Coronary artery (tissue), 2 donors: ENCODE measurements around the gene HPSE2.

ENCODE experiments used
- DNase-seq: peaks from one replicate; pipeline ENCODE4 v3.0.0-alpha.2; 2017; ENCODE audit warnings: low spot score
- H3K27ac ChIP-seq, 2 donors: fragments of 200-600 bp; sonication (generic); one replicate each; pipeline ENCODE4 v1.5.1; 2016 to 2019
- H3K4me3 ChIP-seq: fragments of 200-600 bp; sonication (generic); 2 replicates; pipeline ENCODE4 v1.5.1; 2016; ENCODE audit warnings: mild to moderate bottlenecking, moderate library complexity
- TF ChIP-seq, protein P1 (sequence below): fragments of 200-600 bp; sonication (generic); IDR thresholded peaks from one replicate; pipeline ENCODE4 v1.5.1; 2019; ENCODE audit warnings: antibody characterized with exemption

The HPSE2 gene

DNA sequence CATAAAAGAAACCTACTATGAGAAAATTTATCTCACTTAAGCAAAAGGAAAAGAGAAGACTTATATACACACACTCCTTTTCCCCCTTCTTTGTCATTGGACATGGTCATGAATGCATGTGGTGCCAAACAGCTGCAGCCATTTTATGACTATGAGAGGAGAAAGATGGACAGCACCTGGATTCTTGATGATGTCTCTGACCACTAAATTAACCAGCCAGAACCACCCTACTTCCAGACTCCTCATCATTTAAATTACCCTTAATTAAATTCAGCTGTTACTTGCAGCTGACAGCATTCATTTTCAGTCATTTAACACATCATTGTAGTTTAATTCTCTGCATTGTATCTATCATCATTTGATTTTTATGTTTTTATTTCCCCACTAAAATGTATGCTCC is 409.9 kb downstream of the HPSE2 start:
- H3K4me3 ChIP-seq = no peak overlapping the region
- TF ChIP-seq, protein P1, sequence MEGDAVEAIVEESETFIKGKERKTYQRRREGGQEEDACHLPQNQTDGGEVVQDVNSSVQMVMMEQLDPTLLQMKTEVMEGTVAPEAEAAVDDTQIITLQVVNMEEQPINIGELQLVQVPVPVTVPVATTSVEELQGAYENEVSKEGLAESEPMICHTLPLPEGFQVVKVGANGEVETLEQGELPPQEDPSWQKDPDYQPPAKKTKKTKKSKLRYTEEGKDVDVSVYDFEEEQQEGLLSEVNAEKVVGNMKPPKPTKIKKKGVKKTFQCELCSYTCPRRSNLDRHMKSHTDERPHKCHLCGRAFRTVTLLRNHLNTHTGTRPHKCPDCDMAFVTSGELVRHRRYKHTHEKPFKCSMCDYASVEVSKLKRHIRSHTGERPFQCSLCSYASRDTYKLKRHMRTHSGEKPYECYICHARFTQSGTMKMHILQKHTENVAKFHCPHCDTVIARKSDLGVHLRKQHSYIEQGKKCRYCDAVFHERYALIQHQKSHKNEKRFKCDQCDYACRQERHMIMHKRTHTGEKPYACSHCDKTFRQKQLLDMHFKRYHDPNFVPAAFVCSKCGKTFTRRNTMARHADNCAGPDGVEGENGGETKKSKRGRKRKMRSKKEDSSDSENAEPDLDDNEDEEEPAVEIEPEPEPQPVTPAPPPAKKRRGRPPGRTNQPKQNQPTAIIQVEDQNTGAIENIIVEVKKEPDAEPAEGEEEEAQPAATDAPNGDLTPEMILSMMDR = no peak
- DNase-seq = no peak
- no peak overlapping the region for H3K27ac ChIP-seq

GRCh38 chr10:98817396-98817795 is 418.3 kb downstream of the HPSE2 start:
- no peak overlapping the region for H3K27ac ChIP-seq
- TF ChIP-seq, protein P1 = no peak
- no peak overlapping the region for H3K4me3 ChIP-seq
- DNase-seq = no peak

DNA sequence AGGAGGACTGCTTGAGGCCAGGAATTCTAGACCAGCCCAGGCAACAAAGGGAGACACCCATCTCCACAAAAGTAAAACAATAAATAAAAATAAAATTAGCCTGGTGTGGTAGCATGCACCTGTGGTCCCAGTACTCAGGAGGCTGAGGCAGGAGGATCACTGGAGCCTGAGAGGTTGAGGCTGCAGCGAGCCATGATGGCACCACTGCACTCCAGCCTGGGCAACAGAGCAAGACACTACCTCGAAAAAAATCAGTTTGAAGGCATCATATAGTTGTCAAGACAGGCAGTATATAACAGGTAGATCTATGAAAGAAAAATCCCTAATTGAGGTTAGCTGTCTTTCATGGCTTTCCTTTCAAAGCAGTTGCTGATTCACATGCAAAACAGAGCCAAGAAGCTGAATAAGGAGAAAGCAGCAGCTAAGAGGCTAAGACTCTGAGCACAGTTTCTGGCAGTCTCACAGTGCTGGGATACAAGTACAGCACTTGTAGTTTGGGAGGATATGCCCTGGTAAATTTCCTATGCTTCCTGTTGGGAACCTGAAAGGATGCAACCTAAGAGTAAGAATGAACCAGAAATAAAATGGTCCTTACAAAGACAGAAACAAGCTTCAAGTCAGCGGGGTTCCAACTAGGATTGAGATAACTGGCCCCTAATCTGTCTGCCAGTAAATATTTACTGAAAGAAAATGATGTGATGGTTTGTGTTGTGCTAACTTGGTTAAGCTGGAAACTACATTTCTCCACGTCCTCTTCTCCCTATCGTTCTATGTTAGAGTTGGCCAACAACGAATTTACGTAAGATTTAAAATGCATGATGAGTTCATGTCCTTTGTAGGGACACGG is 420.4 kb downstream of the HPSE2 start:
- no peak for DNase-seq

GRCh38 chr10:98814470-98814869 is 421.2 kb downstream of the HPSE2 start:
- no peak for DNase-seq
- H3K4me3 ChIP-seq = no peak overlapping the region
- H3K27ac ChIP-seq = no peak overlapping the region
- TF ChIP-seq, protein P1 = no peak

More for the DNA sequence above, 420.4 kb downstream of the HPSE2 start:
- Histone ChIP-seq H3K27ac (no peak overlapping the region), H3K4me3 (no peak overlapping the region)
- TF ChIP-seq, protein P1 = no peak

DNA sequence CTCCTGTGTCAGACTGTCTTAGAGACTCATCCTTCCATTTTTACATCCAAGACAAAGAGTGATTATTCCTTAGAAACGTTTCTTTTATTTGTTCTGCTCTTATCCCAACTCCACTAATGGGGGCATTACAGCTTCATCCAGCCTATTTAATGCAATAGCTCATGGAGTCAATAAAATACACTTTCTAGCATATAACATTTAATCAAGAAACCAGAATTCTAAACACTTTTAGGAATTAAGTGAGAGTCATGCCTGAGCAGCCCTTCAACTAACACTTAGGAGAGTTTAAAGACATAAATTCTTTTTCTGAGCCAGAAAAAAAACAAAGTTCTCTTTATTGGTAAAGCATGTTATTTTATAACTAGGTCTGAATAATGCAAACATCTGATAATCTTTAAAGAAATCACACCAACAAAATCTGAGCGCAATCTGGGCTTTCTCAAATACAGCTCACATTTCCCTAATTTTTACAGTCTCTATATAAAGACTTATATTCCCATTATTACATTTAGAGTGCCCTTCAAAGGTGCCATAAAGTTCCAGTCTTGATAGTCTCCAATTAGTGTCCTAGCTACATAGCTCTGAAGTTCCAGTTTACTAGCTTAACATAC is 427.3 kb downstream of the HPSE2 start:
- TF ChIP-seq, protein P1 = no peak
- H3K27ac ChIP-seq = no peak overlapping the region
- H3K4me3 ChIP-seq = no peak overlapping the region
- DNase-seq = no peak

GRCh38 chr10:98800263-98800662 is 435.4 kb downstream of the HPSE2 start:
- DNase-seq = no peak
- Histone ChIP-seq H3K27ac (no peak overlapping the region), H3K4me3 (no peak overlapping the region)
- TF ChIP-seq, protein P1 = no peak

DNA sequence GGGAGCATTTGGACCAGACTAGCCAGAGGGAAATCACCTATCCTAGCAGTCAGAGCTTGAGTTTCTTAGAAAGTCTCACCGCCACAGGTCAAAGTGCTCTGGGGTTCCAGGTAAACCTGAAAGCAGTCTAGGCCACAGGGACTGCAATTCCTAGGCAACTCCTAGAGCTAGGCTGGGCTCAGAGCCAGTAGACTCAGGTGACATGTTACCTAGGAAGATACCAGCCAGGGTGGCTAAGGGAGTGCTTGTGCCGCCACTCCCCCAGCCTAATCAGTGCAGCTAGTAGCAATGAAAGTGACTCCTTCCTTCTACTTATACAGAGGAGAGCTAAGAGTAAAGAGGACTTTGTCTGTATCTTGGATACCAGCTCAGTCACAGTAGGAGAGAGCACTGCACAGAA is 440.2 kb downstream of the HPSE2 start:
- DNase-seq = no peak
- no peak overlapping the region for H3K27ac ChIP-seq
- no peak overlapping the region for H3K4me3 ChIP-seq
- TF ChIP-seq, protein P1 = no peak
